ENCODE results near the gene SH3TC2.

DNA sequence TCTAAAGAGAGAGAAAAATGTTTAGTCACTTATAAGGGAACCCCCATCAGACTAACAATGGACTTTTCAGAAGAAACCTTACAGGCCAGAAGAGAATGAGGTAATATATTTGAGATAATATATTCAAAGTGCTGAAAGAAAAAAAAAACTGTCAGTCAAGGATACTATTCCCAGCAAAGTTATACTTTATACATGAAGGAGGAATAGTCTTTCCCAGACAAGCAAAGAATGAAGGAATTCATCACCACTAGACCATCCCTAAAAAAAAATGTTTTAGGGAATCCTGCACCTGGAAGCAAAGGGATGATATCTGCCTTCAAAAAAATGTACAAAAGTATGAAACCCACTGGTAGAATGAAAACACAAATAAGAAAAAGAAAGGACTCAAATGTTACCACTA, 37.5 kb upstream of the SH3TC2 start:
- TF ChIP-seq, protein P1, sequence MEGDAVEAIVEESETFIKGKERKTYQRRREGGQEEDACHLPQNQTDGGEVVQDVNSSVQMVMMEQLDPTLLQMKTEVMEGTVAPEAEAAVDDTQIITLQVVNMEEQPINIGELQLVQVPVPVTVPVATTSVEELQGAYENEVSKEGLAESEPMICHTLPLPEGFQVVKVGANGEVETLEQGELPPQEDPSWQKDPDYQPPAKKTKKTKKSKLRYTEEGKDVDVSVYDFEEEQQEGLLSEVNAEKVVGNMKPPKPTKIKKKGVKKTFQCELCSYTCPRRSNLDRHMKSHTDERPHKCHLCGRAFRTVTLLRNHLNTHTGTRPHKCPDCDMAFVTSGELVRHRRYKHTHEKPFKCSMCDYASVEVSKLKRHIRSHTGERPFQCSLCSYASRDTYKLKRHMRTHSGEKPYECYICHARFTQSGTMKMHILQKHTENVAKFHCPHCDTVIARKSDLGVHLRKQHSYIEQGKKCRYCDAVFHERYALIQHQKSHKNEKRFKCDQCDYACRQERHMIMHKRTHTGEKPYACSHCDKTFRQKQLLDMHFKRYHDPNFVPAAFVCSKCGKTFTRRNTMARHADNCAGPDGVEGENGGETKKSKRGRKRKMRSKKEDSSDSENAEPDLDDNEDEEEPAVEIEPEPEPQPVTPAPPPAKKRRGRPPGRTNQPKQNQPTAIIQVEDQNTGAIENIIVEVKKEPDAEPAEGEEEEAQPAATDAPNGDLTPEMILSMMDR (conservative IDR thresholded peaks at IDR 0.05), result no peak
- TF ChIP-seq EZH2 (IDR thresholded peaks at IDR 0.05; ENCODE audit: low read depth), result no peak

All from PC-9 (cell line).